SK-N-SH (cell line): ENCODE results near the gene TBX4.

ENCODE experiments used
- CTCF ChIP-seq: fragments of 200-600 bp; sonication (generic); IDR thresholded peaks from 2 replicates; pipeline ENCODE4 v1.6.1; 2017; ENCODE audit warnings: antibody characterized with exemption, mild to moderate bottlenecking, moderate library complexity
- GABPA ChIP-seq: IDR thresholded peaks from 2 replicates; pipeline ENCODE4 v1.4.0; 2012; ENCODE audit warnings: low read depth, mild to moderate bottlenecking
- RFX5 ChIP-seq: IDR thresholded peaks from 2 replicates; pipeline ENCODE4 v1.6.1; 2012; ENCODE audit warnings: mild to moderate bottlenecking, improper control_type of control experiment, low read length
- TAF1 ChIP-seq: IDR thresholded peaks from 2 replicates; pipeline ENCODE4 v1.6.1; 2012; ENCODE audit warnings: low read depth, mild to moderate bottlenecking, low read length, moderate library complexity, borderline replicate concordance

DNA sequence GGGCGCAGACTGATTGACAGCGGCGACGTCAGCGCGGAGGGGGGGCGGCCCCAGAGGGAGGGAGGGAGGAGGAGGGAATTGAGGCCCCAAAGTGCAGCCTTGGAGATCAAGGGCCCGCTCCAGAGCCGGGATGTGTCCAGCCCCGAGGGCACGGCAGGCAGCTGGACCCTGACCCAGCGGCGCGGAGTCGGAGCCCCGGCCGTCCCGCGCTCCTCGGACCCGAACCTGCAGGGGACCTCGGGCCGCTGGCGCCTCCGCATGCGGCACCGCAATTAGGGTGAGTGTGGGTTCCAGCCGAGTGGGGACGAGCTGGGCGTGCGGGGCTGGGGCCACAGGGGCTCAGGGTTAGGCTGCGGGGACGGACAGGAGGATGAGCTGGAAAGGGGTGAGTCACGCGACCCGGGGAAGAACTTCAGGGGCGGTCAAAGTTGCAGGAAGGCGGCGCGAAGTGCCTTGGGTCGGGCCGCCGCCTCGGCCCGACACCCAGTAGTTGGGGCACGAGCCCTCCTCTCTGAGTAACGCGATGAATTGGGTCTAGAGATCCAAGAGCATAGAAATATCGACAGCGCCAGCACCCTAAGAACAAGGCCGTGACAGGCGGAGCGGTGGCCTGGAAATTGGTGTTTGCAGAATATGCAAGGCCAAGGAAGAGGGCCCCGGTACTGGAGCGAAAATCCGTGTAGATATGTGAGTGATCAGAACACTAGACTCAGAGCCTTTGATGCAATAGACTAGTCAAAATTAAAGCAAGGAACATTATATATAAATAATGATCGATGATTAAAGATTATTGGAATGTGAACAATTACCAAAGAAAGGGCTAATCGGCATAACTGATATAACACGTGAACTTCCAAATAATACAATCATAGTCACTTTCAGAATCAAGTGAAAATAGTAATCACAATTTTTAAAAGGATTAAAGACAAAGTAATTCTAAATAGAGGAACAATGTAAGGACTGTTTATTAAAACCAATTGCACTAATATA, at the start of gene TBX4:
- TF ChIP-seq TAF1 (no peak), CTCF (no peak), GABPA (no peak), RFX5 (no peak)
